DMS79 treated with DMSO at 0.1 percent for 48 hours (cell line): ENCODE measurements around the gene SBK3.
A peak's percentile ranks its signal among the peaks of the same experiment; 100 is the strongest.
"Not testable (repeated sequence)": the region's sequence is repeated elsewhere in the genome, so short reads cannot be mapped to it uniquely, and the experiment has no call there.

ENCODE experiments used
- DNase-seq: peaks from one replicate; lab custom pipeline; 2025; lab: John Stamatoyannopoulos, UW

SBK3 gene

GRCh38 chr19:55545443-55545842 is at the start of gene SBK3:
Gene SBK3, minus strand, starts transcription at chr19:55545543. Its CDS starts 0 bp downstream, at chr19:55545543.
- no peak for DNase-seq

- no peak for DNase-seq
Measured at GRCh38 chr19:55593096-55593772, 47.9 kb upstream of the SBK3 start.

GRCh38 chr19:55592391-55593090 is 47.2 kb upstream of the SBK3 start:
- no peak for DNase-seq

- no peak for DNase-seq
Measured at GRCh38 chr19:55591555-55591954, 46.2 kb upstream of the SBK3 start.

- no peak for DNase-seq
Measured at GRCh38 chr19:55590617-55591016, 45.3 kb upstream of the SBK3 start.

GRCh38 chr19:55590109-55590508 is 44.8 kb upstream of the SBK3 start:
- DNase-seq, result no peak

GRCh38 chr19:55588738-55589137 is 43.4 kb upstream of the SBK3 start:
- DNase-seq, result no peak

GRCh38 chr19:55586976-55587668 is 41.8 kb upstream of the SBK3 start:
- DNase-seq, result peak; percentile 90

GRCh38 chr19:55585658-55586339 is 40.5 kb upstream of the SBK3 start:
- peak; percentile 33 for DNase-seq

- DNase-seq, result no peak
Measured at GRCh38 chr19:55584871-55585270, 39.5 kb upstream of the SBK3 start.

GRCh38 chr19:55583897-55584296 is 38.6 kb upstream of the SBK3 start:
- not testable (repeated sequence) for DNase-seq

- DNase-seq, result not testable (repeated sequence)
Measured at GRCh38 chr19:55582284-55582683, 36.9 kb upstream of the SBK3 start.

- DNase-seq, result peak; percentile 2
Measured at GRCh38 chr19:55581823-55582223, 36.5 kb upstream of the SBK3 start.

- no peak for DNase-seq
Measured at GRCh38 chr19:55581145-55581822, 35.9 kb upstream of the SBK3 start.

- peak; percentile 88 for DNase-seq
Measured at GRCh38 chr19:55580628-55581144, 35.3 kb upstream of the SBK3 start, which contains the start of gene ZNF579. Gene ZNF579, minus strand, starts transcription at chr19:55580848. Its CDS starts 1,209 bp downstream, at chr19:55579639.

GRCh38 chr19:55579766-55580621 is 34.7 kb upstream of the SBK3 start:
- DNase-seq, result peak; percentile 3

GRCh38 chr19:55578761-55579747 is 33.7 kb upstream of the SBK3 start:
- DNase-seq, result no peak

- DNase-seq, result no peak
Measured at GRCh38 chr19:55578031-55578760, 32.9 kb upstream of the SBK3 start.

GRCh38 chr19:55576746-55577145 is 31.4 kb upstream of the SBK3 start:
- no peak for DNase-seq
